Ovary (tissue), 9 donors: ENCODE data around the gene RPL5. TPM values are rescaled to one million over a fixed set of nuclear protein-coding genes. Genes with fewer than 3 reads are reported as not detected.

ENCODE experiments used
- DNase-seq, 5 donors: peaks; one replicate each; pipeline ENCODE4 v3.0.0-alpha.2; 2019 to 2020
- H3K27ac ChIP-seq, 2 donors: fragments of 200-600 bp; one replicate each; pipeline versions ENCODE4 v1.5.1 to v1.8.0; 2019 to 2022
- H3K27me3 ChIP-seq: fragments of 200-600 bp; one replicate; pipeline ENCODE4 v1.8.0; 2022
- H3K36me3 ChIP-seq: fragments of 200-600 bp; sonication (generic); one replicate; pipeline ENCODE4 v1.5.1; 2019
- H3K4me1 ChIP-seq: one replicate; pipeline ENCODE4 v1.8.1; 2013; ENCODE audit warnings: mild to moderate bottlenecking, moderate library complexity; ENCODE audit not compliant: insufficient read depth
- H3K4me3 ChIP-seq: fragments of 200-600 bp; sonication (generic); one replicate; pipeline ENCODE4 v1.5.1; 2017
- H3K9me3 ChIP-seq, 2 donors: fragments of 200-600 bp in 1 of 2; sonication (generic) in 1 of 2; one replicate each; pipeline versions ENCODE4 v1.5.1 to v1.8.1; 2013 to 2019; ENCODE audit warnings: mild to moderate bottlenecking in 1 of 2, moderate library complexity in 1 of 2
- EP300 ChIP-seq: sonication (generic); formaldehyde crosslinking; IDR thresholded peaks from one replicate; pipeline ENCODE4 v1.6.1; 2017; ENCODE audit warnings: antibody characterized with exemption
- POLR2A ChIP-seq: fragments of 450-650 bp; IDR thresholded peaks from one replicate; pipeline ENCODE4 v1.6.1; 2017; ENCODE audit warnings: antibody characterized with exemption, mild to moderate bottlenecking, moderate library complexity
- WGBS, 3 donors: extraction: QIAGEN DNeasy Blood & Tissue Kit in 1 of 3; methylation state at CpG; one replicate each; pipeline versions ENCODE4 v1.1.5 to v1.1.7; 2013 to 2017; 5-methylcytosine and 5-hydroxymethylcytosine counted together
- intact Hi-C, 4 donors: fragments of 100-400 bp; cut with DNase I; formaldehyde crosslinking; loops; one replicate each; pipeline versions ENCODE4 v1.11.0 to v1.15.1; 2022 to 2023
- polyA plus RNA-seq, 2 donors: library from polyadenylated mRNA; stranded (reverse); fragments of 200-250 nt in 1 of 2; fragments of 350-450 nt in 1 of 2; fragmentation: Illumina TruSeq in 1 of 2; extraction: RNeasy Lipid Tissue Mini Kit (QIAGEN cat#74804) in 1 of 2; gene quantifications; one replicate each; pipeline ENCODE4 v1.2.3, GENCODE V29; 2013 to 2014
- total RNA-seq, 7 donors: library from RNA; depleted of rRNA in 2 of 7; stranded (reverse); fragments of >200 nt in 2 of 7; fragmentation: NEBNext Ultra II Directional in 3 of 7; extraction: Animal tissue kit (Norgen Biotek cat#: 25700) in 3 of 7; gene quantifications; one replicate each; pipeline versions ENCODE4 v1.1.0 to v1.2.4, GENCODE V29; 2016 to 2023
- TF ChIP-seq, protein P1 (sequence below), 3 donors: fragments of 450-650 bp in 2 of 3; fragments of 200-600 bp in 1 of 3; IDR thresholded peaks; one replicate each; pipeline versions ENCODE4 v1.5.1 to v1.8.0; 2016 to 2022; ENCODE audit warnings: antibody characterized with exemption in 3 of 3, mild to moderate bottlenecking in 1 of 3
- donor health status: DM: no; HTN: no; CAD: no; lungs with moderate emphysema.
- donor health status: DM: no; HTN: no; CAD: no.
- donor health status: Bipolar disorder and iron deficiency.
- donor health status: DM: yes; HTN: yes; CAD: no.
- donor health status: DM: no; HTN: no; CAD: no.
- donor health status: DM: yes; HTN: yes; CAD: no.

Gene RPL5
- total and polyA plus RNA-seq, 9 donors = 1,987 to 4,964 (median 3,329) TPM

DNA sequence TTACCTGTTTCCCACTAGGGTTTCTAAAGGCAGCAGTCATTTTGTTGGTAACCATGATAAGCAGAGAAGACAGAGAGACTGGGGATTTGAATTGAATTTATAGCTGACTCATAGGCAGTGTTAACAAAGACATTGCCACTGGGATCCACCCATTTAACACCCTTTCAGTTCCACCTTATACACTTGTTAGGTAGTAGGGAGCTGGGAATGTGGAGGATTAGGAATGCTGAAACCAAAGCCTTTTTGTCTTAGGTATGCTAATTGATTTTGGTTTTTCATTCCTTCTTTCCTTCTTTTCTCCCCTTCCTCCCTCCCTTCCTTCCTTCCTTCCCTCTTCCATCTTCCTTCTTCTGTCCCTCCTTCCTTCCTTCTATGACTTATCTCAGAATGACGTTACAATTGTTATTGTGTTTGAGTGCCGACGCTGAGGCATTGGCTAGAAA lies 39.5 kb upstream of the RPL5 start:
- TF ChIP-seq EP300 (no peak), POLR2A (no peak)
- TF ChIP-seq, protein P1, sequence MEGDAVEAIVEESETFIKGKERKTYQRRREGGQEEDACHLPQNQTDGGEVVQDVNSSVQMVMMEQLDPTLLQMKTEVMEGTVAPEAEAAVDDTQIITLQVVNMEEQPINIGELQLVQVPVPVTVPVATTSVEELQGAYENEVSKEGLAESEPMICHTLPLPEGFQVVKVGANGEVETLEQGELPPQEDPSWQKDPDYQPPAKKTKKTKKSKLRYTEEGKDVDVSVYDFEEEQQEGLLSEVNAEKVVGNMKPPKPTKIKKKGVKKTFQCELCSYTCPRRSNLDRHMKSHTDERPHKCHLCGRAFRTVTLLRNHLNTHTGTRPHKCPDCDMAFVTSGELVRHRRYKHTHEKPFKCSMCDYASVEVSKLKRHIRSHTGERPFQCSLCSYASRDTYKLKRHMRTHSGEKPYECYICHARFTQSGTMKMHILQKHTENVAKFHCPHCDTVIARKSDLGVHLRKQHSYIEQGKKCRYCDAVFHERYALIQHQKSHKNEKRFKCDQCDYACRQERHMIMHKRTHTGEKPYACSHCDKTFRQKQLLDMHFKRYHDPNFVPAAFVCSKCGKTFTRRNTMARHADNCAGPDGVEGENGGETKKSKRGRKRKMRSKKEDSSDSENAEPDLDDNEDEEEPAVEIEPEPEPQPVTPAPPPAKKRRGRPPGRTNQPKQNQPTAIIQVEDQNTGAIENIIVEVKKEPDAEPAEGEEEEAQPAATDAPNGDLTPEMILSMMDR (IDR thresholded peaks at IDR 0.05) = no peak
- no peaks in the 10 kb centered on the region for H3K27me3 ChIP-seq
- DNase-seq = no peak
- no peak overlapping the region for H3K4me3 ChIP-seq
- intact Hi-C loops = no loop called here
- no peaks in the 10 kb centered on the region for H3K36me3 ChIP-seq
- H3K27ac ChIP-seq = no peak overlapping the region
- H3K4me1 ChIP-seq = no peaks in the 10 kb centered on the region
- no peaks in the 10 kb centered on the region for H3K9me3 ChIP-seq
- 36 to 54% (median 43%) methylated on average over 3 of the region's 3 CpGs for WGBS, 3 donors

DNA sequence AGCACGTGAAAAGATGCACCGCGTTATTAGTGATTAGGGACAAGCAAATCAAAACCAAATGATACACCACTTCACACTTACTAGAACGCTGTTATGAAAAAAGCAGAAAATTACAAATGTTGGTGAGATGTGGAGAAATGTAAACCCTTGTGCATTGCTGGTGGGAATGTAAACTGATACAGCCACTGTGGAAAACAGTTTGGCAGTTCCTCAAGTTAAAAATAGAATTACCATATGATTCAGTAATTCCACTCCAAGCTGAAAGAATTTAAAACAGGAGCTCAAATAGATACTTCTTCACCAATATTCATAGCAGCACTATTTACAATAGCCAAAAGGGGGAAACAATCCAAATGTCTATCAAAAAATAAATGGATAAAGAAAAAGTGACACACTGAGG lies 36.7 kb upstream of the RPL5 start:
- intact Hi-C loops = no loop called here
- 77 to 78% (median 77%) methylated on average over 4 of the region's 4 CpGs for WGBS, 3 donors
- Histone ChIP-seq H3K36me3 (no peaks in the 10 kb centered on the region), H3K27me3 (no peaks in the 10 kb centered on the region), H3K4me1 (no peaks in the 10 kb centered on the region), H3K27ac (no peak overlapping the region), H3K4me3 (no peak overlapping the region), H3K9me3 (no peaks in the 10 kb centered on the region)
- no peak for TF ChIP-seq EP300
- no peak for TF ChIP-seq POLR2A
- TF ChIP-seq, protein P1 (IDR thresholded peaks at IDR 0.05) = no peak
- no peak for DNase-seq

- TF ChIP-seq POLR2A = no peak
- TF ChIP-seq EP300 = no peak
- TF ChIP-seq, protein P1 (IDR thresholded peaks at IDR 0.05) = no peak
- Histone ChIP-seq H3K36me3 (no peaks in the 10 kb centered on the region), H3K4me1 (no peaks in the 10 kb centered on the region), H3K27me3 (no peaks in the 10 kb centered on the region), H3K27ac (no peak overlapping the region), H3K9me3 (no peaks in the 10 kb centered on the region), H3K4me3 (no peak overlapping the region)
- intact Hi-C loops = no loop called here
- no peak for DNase-seq
Observed at GRCh38 chr1:92797297-92797696, 34.5 kb upstream of the RPL5 start.

DNA sequence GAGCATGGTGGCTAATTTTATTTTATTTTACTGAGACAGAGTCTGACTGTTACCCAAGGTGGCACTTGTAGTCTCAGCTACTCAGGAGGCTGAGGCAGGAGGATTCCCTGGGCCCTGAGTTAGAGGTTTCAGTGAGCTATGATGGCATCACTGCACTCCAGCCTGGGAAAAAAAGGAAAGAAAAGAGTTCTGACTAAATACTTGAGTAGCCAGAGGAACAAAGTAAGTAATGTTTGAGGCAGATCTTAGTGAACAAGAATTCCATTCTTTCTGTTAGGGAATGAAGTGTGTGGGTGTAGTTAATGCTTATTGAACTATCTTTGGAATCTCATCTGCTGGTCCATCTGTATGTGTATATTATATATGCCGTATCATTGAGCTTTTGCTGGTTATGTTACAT lies 33.9 kb upstream of the RPL5 start:
- 64 to 81% (median 66%) methylated on average over 1 of the region's 1 CpG for WGBS, 3 donors
- intact Hi-C loops = no loop called here
- Histone ChIP-seq H3K9me3 (no peaks in the 10 kb centered on the region), H3K4me3 (no peak overlapping the region), H3K36me3 (no peaks in the 10 kb centered on the region), H3K27ac (no peak overlapping the region), H3K27me3 (no peaks in the 10 kb centered on the region), H3K4me1 (no peaks in the 10 kb centered on the region)
- TF ChIP-seq POLR2A = no peak
- no peak for TF ChIP-seq EP300
- TF ChIP-seq, protein P1 (IDR thresholded peaks at IDR 0.05) = no peak
- DNase-seq = no peak
